SK-N-SH (cell line): ENCODE data around the gene CCR6.
"Not testable (repeated sequence)": the region's sequence is repeated elsewhere in the genome, so short reads cannot be mapped to it uniquely, and the experiment has no call there.

Experiments
- CTCF ChIP-seq: fragments of 200-600 bp; sonication (generic); IDR thresholded peaks from 2 replicates; pipeline ENCODE4 v1.6.1; 2017; ENCODE audit warnings: antibody characterized with exemption, mild to moderate bottlenecking, moderate library complexity
- ELF1 ChIP-seq: IDR thresholded peaks from 2 replicates; pipeline ENCODE4 v1.4.0; 2012
- FOXM1 ChIP-seq: IDR thresholded peaks from 2 replicates; pipeline ENCODE4 v1.4.0; 2012; ENCODE audit warnings: low read depth, mild to moderate bottlenecking
- PBX3 ChIP-seq: IDR thresholded peaks from 2 replicates; pipeline ENCODE4; 2012
- POLR2AphosphoS5 ChIP-seq: IDR thresholded peaks from 2 replicates; pipeline ENCODE4 v1.6.1; 2012; ENCODE audit warnings: low read depth, low read length
- RCOR1 ChIP-seq: fragments of 150-350 bp; IDR thresholded peaks from 2 replicates; pipeline ENCODE4 v1.6.1; 2017; ENCODE audit warnings: antibody characterized with exemption, low read length
- TAF1 ChIP-seq: IDR thresholded peaks from 2 replicates; pipeline ENCODE4 v1.6.1; 2012; ENCODE audit warnings: low read depth, mild to moderate bottlenecking, low read length, moderate library complexity, borderline replicate concordance
- TEAD4 ChIP-seq: IDR thresholded peaks from 2 replicates; pipeline ENCODE4 v1.4.0; 2012; ENCODE audit warnings: mild to moderate bottlenecking, borderline replicate concordance; ENCODE audit not compliant: insufficient read depth
- USF1 ChIP-seq: IDR thresholded peaks from 2 replicates; pipeline ENCODE4 v1.4.0; 2012; ENCODE audit warnings: low read depth, borderline replicate concordance
- YY1 ChIP-seq: IDR thresholded peaks from 2 replicates; pipeline ENCODE4 v1.4.0; 2012; ENCODE audit warnings: low read depth, mild to moderate bottlenecking

- TF ChIP-seq RCOR1, CTCF, TEAD4, POLR2AphosphoS5, TAF1, USF1, YY1, PBX3, ELF1, FOXM1: not testable (repeated sequence)
Measured at GRCh38 chr6:167088741-167089140, 34.2 kb upstream of the CCR6 start.
